Activated T-cell treated with anti-CD3 and anti-CD28 coated beads, Interleukin-2, amount 50 U/mL, for 4 hours (primary cell): ENCODE results near the gene KCNN1. TPM values are rescaled to one million over a fixed set of nuclear protein-coding genes. Genes with fewer than 3 reads are reported as not detected.
"Not testable (repeated sequence)": the region's sequence is repeated elsewhere in the genome, so short reads cannot be mapped to it uniquely, and the experiment has no call there.

Experiments
- ATAC-seq, 2 donors: fragments of 200-7000 bp; cut with Tn5 transposase; one replicate each; pipeline ENCODE4 v1.10.0; 2021
- DNase-seq: peaks from one replicate; pipeline ENCODE4 v3.0.0-alpha.2; 2020
- H3K27me3 Mint-ChIP-seq: one replicate; pipeline ENCODE4 v1.8.0; 2021; ENCODE audit warnings: low read depth, mixed read lengths
- H3K36me3 Mint-ChIP-seq: one replicate; pipeline ENCODE4 v1.8.0; 2022; ENCODE audit warnings: mixed read lengths; ENCODE audit not compliant: insufficient read depth
- H3K4me1 Mint-ChIP-seq: one replicate; pipeline ENCODE4 v1.8.0; 2021; ENCODE audit warnings: low read depth, mixed read lengths
- H3K4me3 Mint-ChIP-seq: one replicate; pipeline ENCODE4 v1.8.0; 2021; ENCODE audit warnings: mild to moderate bottlenecking, moderate library complexity, mixed read lengths
- H3K9me3 Mint-ChIP-seq: one replicate; pipeline ENCODE4 v1.8.0; 2021; ENCODE audit warnings: mixed read lengths
- total RNA-seq, 3 donors: library from RNA; stranded (reverse); gene quantifications; one replicate each; pipeline ENCODE4 v1.2.1, GENCODE V29; 2021

KCNN1 gene
- total RNA-seq, 3 donors from 2014 or later, result 0.24 to 0.32 TPM; not detected in 1

DNA sequence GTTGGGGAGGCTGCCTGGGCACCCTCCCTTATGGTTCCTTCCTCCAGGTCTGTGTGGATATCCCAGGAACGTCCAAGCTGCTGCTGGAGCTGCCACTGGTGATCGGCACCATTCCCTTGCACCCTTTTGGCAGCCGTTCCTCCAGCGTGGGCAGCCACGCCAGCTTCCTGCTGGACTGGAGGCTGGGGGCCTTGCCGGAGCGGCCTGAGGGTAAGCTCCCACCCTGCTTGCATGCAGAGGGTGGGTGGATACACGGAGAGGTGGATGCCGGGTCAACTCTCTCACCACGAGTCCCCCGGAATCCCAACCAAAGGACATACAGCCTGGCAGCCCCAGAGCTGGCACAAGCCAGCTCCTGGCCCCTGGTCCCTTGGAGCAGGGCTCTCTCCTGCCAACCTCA is 43.2 kb downstream of the KCNN1 start:
- Mint-ChIP-seq H3K36me3 (peaks cover 26% of the 10 kb centered on the region), H3K4me1 (peaks cover 58% of the 10 kb centered on the region), H3K27me3 (no peaks in the 10 kb centered on the region), H3K9me3 (no peaks in the 10 kb centered on the region), H3K4me3 (peak overlapping the region; percentile 51)
- ATAC-seq (no peak), DNase-seq (no peak)

DNA sequence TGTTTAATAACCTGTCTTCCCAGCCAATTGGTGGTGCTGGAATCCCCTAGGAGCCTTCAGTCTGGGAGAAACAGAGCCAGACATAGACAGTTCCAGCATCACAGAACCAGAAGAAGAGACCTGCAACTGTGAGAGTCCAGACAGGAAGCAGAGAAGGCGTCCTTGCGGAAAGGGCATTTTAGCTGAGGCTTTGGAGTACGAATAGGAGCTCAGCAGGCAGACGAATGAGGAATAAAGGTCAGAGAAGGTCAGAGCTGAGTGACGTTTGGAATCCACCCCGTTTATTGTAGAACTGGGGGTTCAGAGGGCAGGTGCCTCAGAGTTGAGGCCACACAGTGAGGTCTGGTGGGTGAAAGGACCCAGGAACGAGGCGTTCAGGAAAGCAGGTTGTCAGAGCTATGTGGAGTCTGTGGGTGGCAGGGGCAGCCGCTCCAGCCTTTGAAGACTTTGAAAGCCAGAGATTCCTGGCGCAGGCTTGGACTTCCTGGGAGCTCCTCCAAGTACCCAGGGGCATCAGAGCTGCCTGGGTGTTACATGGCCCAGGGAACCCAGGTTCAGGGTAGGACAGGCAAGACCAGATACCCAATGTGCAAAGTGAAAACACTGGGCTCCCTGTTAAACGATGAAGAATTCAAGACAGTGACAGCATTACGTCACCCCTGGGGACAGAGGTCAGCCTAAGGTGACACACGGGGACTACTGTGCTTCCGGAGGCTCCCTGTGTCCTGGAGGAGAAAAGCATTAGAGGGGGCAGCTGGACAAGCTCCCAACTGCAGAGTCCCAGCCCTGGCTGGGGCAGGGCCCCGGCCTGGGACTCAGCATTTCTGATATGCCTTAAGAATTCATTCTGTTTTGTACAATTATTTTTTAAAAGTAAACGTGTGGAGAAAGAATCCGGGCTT is 46.6 kb downstream of the KCNN1 start:
- DNase-seq (no peak), ATAC-seq (no peak)
- Mint-ChIP-seq H3K27me3 (no peaks in the 10 kb centered on the region), H3K36me3 (peaks cover 29% of the 10 kb centered on the region), H3K4me3 (peak overlapping the region; percentile 59), H3K9me3 (no peaks in the 10 kb centered on the region), H3K4me1 (peaks cover 68% of the 10 kb centered on the region)

DNA sequence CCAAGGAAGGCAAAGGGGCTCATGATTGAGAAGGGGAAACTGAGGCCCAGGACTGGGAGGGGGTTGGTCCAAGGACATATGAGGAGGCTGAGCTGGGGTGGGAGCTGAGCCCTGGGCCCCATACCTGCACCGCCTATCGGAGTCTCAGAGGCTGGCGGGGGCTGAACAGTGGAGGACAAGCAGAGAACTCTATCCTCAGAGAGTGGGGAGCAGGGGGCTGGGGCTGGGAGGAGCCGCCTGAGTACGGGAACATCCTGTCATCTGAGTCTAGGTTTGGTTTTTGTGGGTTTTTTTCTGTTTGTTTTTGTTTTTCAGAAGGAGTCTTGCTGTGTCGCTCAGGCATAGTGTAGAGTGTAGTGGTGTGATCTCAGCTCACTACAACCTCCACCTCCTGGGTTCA is 47.3 kb downstream of the KCNN1 start:
- Mint-ChIP-seq H3K27me3 (no peaks in the 10 kb centered on the region), H3K4me3 (peak overlapping the region; percentile 59), H3K36me3 (peaks cover 29% of the 10 kb centered on the region), H3K9me3 (no peaks in the 10 kb centered on the region), H3K4me1 (peaks cover 64% of the 10 kb centered on the region)
- ATAC-seq (peak; percentile 47 to 66), DNase-seq (no peak)

DNA sequence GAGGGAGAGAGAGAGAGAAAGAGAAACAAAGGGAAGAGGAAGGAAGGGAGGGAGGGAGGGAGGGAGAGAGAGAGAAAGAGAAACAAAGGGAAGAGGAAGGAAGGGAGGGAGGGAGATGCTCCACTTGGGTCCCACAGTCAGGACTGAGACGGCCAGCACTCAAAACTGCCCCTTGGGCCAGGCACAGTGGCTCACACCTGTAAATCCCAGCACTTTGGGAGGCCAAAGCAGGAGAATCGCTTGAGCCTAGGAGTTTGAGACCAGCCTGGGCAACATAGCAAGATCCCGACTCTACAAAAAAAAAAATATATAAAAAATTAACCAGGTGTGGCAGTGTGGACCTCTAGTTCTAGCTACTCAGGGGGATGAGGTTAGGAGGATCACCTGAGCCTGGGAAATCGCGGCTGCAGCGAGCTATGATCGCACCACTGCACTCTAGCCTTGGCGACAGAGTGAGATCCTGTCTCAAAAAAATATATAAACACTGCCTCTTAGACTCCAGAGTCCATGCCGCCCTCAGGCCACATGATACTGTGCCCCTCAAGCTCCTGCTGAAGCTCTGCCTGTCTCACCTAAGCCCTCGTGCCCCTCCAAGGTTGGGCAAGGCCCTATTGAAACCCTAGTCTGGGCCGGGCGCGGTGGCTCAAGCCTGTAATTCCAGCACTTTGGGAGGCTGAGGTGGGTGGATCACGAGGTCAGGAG is 49.5 kb downstream of the KCNN1 start:
- peaks cover 64% of the 10 kb centered on the region for H3K4me1 Mint-ChIP-seq
- ATAC-seq, result no peak
- DNase-seq, result no peak
- H3K27me3 Mint-ChIP-seq, result no peaks in the 10 kb centered on the region
- H3K36me3 Mint-ChIP-seq, result peaks cover 24% of the 10 kb centered on the region
- no peak overlapping the region for H3K4me3 Mint-ChIP-seq
- H3K9me3 Mint-ChIP-seq, result no peaks in the 10 kb centered on the region

DNA sequence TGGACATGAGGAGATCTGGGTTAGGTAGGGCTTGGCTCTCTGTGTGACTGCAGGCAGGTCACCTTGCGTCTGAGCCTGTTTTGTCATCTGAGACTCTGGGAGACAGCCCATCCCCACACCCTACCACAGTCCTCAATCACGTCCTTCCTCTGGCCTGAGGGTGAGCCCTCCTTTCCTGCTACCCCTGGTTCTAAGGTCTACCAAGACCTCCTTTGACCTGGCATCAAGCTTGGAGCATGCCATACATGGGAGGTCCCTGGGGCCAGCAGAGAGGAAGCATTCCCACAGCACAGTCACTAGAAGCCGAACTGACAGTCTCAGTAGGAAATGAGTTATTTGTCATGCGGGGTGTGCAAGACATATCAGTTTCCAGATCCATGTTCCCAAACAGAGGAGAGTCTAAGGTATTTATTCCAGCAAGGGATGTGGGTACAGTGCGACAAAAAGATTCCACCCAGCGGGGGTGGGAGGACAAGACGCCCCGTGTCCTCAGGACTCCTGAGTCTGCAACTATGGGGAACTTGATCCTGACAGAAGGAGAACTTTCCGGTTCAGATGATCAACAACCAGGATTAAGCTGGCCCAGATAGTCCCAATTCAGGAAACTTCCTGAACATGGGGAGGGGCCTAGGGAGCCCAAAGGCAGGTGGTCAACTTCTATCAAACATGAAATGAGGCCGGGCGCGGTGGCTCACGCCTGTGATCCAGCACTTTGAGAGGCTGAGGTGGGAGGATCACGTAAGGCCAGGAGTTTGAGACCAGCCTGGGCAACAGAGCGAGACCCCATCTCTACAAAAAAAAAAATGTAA is 50.6 kb downstream of the KCNN1 start:
- Mint-ChIP-seq H3K4me3 (no peak overlapping the region), H3K36me3 (peaks cover 24% of the 10 kb centered on the region), H3K27me3 (no peaks in the 10 kb centered on the region), H3K4me1 (peaks cover 73% of the 10 kb centered on the region), H3K9me3 (no peaks in the 10 kb centered on the region)
- ATAC-seq, result no peak
- DNase-seq, result no peak

DNA sequence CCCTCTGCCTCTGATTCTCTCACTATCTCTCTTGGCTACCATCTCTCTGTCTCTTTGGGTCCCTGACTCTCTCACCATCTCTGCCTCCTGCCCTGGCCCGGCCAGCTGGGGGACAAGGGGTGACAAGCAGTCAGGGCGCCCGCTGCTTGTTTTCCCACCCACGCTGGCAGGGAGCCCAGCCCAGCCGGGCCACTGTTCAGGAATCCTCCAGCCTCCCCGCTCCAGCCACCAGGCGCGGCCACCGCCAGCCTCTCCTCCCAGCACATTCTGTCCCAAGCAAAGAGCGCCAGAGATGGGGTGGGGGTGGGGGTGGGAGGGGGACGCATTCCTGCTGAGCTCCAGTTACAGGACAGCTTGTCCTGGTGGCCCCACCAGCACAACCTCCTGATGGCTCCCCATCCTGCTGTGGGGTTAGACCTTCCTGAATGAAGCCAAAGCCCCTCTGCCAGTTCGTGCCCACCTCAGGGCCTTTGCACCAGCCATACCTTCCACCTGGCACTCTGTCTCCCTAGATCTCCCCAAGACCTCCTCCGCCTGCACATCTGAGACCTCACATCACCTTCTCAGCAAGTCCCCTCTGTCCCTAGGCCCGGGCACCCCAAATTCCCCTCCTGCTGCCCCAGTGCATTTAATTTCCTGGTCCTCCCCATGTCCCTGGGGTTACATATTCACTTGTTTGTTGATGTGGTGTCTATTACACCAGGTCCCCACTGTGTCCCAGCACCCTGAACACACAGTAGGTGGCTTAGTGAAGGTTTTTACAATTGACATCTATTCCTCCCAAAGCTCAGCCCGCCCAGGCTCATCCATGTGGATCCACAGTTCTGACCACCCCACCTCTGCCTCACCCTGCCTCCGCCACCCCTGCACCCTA is 53.5 kb downstream of the KCNN1 start:
- peaks cover 3% of the 10 kb centered on the region for H3K36me3 Mint-ChIP-seq

DNA sequence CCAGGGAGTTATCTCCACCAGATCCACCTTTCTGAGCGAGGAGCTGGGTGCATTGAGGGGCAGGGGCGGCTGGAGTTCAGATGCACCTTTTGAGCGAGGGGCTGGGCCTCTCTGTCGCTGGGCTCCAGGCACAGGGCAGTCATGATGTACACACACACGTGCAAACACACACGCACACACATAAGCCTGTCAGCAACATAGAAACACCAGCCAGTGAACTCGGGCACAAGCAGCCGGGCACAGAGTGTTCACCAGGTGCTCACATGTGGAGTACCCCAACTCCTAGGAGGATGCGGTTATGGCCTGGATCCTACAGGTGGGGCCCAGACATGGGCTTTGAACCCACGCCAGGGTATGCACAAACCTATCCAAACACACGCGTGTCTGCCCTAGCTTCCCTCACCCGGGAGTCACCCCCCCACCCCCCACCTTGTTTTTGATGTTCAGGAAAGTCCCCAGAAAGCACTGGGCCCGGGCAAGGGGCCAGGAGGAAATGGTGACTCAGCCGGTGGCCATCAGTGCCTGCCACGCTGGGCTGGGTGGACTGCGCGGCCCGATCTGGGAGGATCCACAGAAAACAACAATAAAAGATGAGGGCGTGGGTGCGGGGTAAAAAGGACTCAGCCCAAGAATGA is 54.3 kb downstream of the KCNN1 start:
- Mint-ChIP-seq H3K36me3 (no peaks in the 10 kb centered on the region), H3K9me3 (no peaks in the 10 kb centered on the region), H3K4me1 (peaks cover 68% of the 10 kb centered on the region), H3K27me3 (no peaks in the 10 kb centered on the region), H3K4me3 (peak overlapping the region; percentile 40)
- ATAC-seq (peak; percentile 36 to 55), DNase-seq (peak; percentile 68)

More for the DNA sequence above, 53.5 kb downstream of the KCNN1 start:
- ATAC-seq (no peak), DNase-seq (no peak)
- H3K9me3 Mint-ChIP-seq, result no peaks in the 10 kb centered on the region
- no peak overlapping the region for H3K4me3 Mint-ChIP-seq
- no peaks in the 10 kb centered on the region for H3K27me3 Mint-ChIP-seq
- peaks cover 70% of the 10 kb centered on the region for H3K4me1 Mint-ChIP-seq

DNA sequence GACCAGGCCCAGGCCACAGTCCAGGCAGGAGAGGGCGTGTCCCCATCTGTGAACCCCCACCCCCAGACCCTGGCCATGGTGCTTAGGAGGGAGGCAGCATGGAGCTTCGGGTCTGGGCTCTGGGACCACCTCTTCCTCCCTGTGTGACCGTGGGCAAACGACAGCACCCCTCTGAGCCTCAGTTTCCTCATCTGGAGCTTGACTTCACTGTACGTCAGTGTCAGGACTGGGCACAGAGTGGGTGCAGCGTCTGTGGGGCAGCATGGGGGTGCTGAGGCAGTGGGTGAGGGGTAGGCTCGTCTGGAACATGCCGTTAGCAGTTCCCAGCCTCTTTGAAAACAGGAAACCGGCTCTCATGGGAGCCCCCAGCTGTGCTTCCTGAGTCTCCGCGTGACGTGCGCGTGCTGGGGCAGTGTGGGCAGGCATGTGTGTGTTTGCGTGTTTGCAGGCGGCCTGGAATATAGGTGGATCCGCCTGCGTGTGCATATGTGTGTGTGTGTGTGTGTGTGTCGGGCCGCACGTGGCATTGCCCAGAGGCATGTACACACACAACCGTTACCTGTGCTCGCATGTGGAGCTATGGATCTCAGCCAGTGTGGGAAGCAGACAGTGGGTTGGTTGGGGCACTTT is 56.8 kb downstream of the KCNN1 start:
- H3K4me1 Mint-ChIP-seq, result peaks cover 53% of the 10 kb centered on the region
- no peaks in the 10 kb centered on the region for H3K36me3 Mint-ChIP-seq
- no peaks in the 10 kb centered on the region for H3K9me3 Mint-ChIP-seq
- no peaks in the 10 kb centered on the region for H3K27me3 Mint-ChIP-seq
- H3K4me3 Mint-ChIP-seq, result peak overlapping the region; percentile 13
- DNase-seq, result peak; percentile 49
- ATAC-seq, result peak; percentile 49 to 64

DNA sequence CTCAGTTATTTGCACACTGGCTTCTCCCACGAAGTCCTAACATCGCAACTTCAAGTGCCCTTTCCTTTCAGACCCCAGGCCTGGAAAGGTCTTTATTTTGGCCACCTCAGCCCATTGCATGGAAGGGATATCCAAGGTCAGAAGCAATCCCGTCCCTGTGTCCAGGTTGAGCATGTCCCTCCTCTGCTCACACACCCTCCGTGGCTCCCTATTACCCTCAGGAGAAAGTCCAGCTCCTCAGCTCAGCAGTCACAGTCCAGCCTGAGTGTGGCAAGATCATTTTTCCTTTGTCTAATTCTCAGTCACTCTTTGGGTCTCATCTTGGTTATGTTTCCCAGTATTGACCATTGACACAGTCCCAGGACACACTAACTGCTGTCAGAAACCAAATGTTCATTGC is 60.2 kb downstream of the KCNN1 start:
- no peaks in the 10 kb centered on the region for H3K9me3 Mint-ChIP-seq
- ATAC-seq, result no peak

DNA sequence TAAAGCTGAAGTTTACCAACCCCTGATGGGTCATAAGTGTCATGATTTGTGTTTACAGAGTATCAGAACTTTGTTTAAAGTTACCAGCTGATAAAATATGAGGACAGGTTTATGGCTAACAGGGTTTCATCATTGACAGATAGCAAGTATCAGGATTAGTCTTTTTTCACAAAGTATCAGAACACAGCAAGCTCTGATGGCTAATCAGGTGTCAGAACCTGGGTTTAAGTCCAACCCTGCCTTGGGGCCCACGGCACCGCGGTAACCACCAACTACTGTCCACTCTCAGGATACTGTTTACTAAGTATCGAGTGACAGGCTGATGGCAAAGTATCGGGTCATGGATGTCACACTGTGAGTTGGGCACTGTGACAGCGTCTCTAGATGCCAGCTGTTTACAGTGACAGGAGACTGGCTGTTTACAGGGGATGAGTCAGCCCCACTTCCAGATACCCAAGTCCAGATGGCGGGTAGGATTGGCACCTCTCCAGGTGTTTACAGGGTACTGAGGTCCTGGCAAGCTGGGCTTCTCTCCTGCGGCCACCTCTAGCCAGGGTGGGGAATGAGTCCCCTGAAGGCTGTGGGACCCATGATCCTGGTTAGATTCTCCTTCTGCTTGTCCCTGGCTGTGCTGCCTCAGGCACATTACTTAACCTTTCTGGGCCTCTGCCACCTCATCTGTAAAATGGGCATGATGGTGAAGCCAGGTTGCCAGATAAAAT is 62.9 kb downstream of the KCNN1 start:
- H3K9me3 Mint-ChIP-seq, result no peaks in the 10 kb centered on the region
- H3K27me3 Mint-ChIP-seq, result no peaks in the 10 kb centered on the region
- ATAC-seq (no peak), DNase-seq (no peak)
- no peak overlapping the region for H3K4me3 Mint-ChIP-seq
- H3K4me1 Mint-ChIP-seq, result peaks cover 13% of the 10 kb centered on the region
- H3K36me3 Mint-ChIP-seq, result no peaks in the 10 kb centered on the region

More for the DNA sequence above, 60.2 kb downstream of the KCNN1 start:
- Mint-ChIP-seq H3K4me1 (peaks cover 37% of the 10 kb centered on the region), H3K36me3 (no peaks in the 10 kb centered on the region), H3K4me3 (no peak overlapping the region), H3K27me3 (no peaks in the 10 kb centered on the region)
- DNase-seq, result no peak

DNA sequence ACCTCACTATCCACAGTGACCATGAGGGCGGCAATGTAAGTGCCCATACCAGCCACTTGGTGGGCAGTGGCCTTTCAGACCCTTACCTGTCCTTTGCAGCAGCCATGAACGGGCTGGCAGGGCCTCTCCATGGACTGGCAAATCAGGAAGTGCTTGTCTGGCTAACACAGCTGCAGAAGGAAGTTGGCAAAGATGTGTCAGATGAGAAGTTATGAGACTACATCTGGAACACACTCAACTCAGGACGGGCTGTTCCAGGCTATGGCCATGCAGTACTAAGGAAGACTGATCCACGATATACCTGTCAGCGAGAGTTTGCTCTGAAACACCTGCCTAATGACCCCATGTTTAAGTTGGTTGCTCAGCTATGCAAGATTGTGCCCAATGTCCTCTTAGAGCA is 64.5 kb downstream of the KCNN1 start:
- H3K9me3 Mint-ChIP-seq, H3K27me3 Mint-ChIP-seq, H3K36me3 Mint-ChIP-seq, ATAC-seq, H3K4me1 Mint-ChIP-seq, H3K4me3 Mint-ChIP-seq, DNase-seq: not testable (repeated sequence)

DNA sequence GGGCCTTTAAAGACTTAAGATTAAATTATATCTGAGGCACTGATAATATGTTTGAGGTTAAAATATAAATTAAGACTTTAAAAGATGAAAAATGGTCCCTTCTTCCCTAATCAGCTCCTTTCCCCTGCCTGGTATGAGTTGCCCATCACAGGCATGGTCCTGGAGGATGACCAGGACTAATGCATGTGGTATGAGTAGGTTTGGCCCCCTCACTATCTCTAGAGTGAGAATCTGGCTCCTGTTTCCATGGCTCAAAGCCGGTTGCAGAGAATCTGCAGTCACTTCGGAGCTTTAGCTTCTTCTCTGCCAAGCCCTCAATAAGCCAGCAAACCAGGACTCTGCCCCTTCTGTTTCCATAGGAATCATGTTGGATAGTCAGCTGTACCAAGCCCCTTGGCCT is 65.2 kb downstream of the KCNN1 start:
- H3K9me3 Mint-ChIP-seq, ATAC-seq, H3K4me3 Mint-ChIP-seq, DNase-seq, H3K36me3 Mint-ChIP-seq, H3K27me3 Mint-ChIP-seq, H3K4me1 Mint-ChIP-seq: not testable (repeated sequence)
